Loucy (cell line): ENCODE results near the gene TEX54.
A peak's percentile ranks its signal among the peaks of the same experiment; 100 is the strongest.

Source experiments
- H2AFZ ChIP-seq: fragments of 200-600 bp; sonication (generic); 2 replicates; pipeline ENCODE4 v1.6.0; 2016; ENCODE audit warnings: antibody characterized with exemption, mild to moderate bottlenecking, low read length, moderate library complexity
- H3F3A ChIP-seq: fragments of 200-600 bp; 2 replicates; pipeline ENCODE4 v1.6.0; 2016; ENCODE audit warnings: antibody characterized with exemption, low read depth, mild to moderate bottlenecking
- H3K27me3 ChIP-seq: fragments of 200-600 bp; sonication (generic); 2 replicates; pipeline ENCODE4 v1.6.1; 2014; ENCODE audit warnings: low read length, mild to moderate bottlenecking; ENCODE audit not compliant: insufficient read depth, poor library complexity, severe bottlenecking
- H3K36me3 ChIP-seq: fragments of 200-600 bp; sonication (generic); 2 replicates; pipeline ENCODE4 v1.6.1; 2016; ENCODE audit warnings: low read length; ENCODE audit not compliant: insufficient read depth
- H3K4me1 ChIP-seq: fragments of 200-600 bp; sonication (generic); 2 replicates; pipeline ENCODE4 v1.5.1; 2014; ENCODE audit warnings: low read length, mild to moderate bottlenecking; ENCODE audit not compliant: insufficient read depth, poor library complexity, severe bottlenecking
- H3K4me2 ChIP-seq: fragments of 200-600 bp; sonication (generic); 2 replicates; pipeline ENCODE4 v1.6.0; 2014; ENCODE audit warnings: antibody characterized with exemption, low read length, low read depth, mild to moderate bottlenecking; ENCODE audit not compliant: poor library complexity, severe bottlenecking
- H3K4me3 ChIP-seq: fragments of 200-600 bp; sonication (generic); 2 replicates; pipeline ENCODE4 v1.5.1; 2014; ENCODE audit warnings: low read length, mild to moderate bottlenecking, mixed read lengths; ENCODE audit not compliant: poor library complexity, severe bottlenecking
- H3K79me2 ChIP-seq: fragments of 200-600 bp; sonication (generic); 2 replicates; pipeline ENCODE4 v1.6.1; 2014; ENCODE audit warnings: low read length; ENCODE audit not compliant: insufficient read depth
- H3K9ac ChIP-seq: fragments of 200-600 bp; sonication (generic); 2 replicates; pipeline ENCODE4 v1.6.0; 2014; ENCODE audit warnings: mild to moderate bottlenecking, low read depth, low read length, moderate library complexity; ENCODE audit not compliant: poor library complexity, severe bottlenecking
- H3K9me2 ChIP-seq: fragments of 200-600 bp; sonication (generic); replicated peaks from 2 replicates; pipeline ENCODE4 v1.6.1; 2016; ENCODE audit warnings: low read depth, low read length, mixed read lengths
- H3K9me3 ChIP-seq: fragments of 200-600 bp; sonication (generic); 2 replicates; pipeline ENCODE4 v1.6.1; 2014; ENCODE audit warnings: mild to moderate bottlenecking, antibody characterized with exemption, low read length, low read depth; ENCODE audit not compliant: insufficient read depth
- H4K20me1 ChIP-seq: fragments of 200-600 bp; sonication (generic); 2 replicates; pipeline ENCODE4 v1.6.0; 2014; ENCODE audit warnings: antibody characterized with exemption, low read length, mild to moderate bottlenecking; ENCODE audit not compliant: insufficient read depth, poor library complexity, severe bottlenecking
- EZH2phosphoT487 ChIP-seq: fragments of 200-600 bp; IDR thresholded peaks from 2 replicates; pipeline ENCODE4 v1.6.1; 2018; ENCODE audit warnings: antibody characterized with exemption, mild to moderate bottlenecking, moderate library complexity, borderline replicate concordance
- TF ChIP-seq, protein P1 (sequence below): fragments of 200-600 bp; sonication (generic); conservative IDR thresholded peaks from 2 replicates; pipeline ENCODE4 v1.5.1; 2014; ENCODE audit warnings: mild to moderate bottlenecking, antibody characterized with exemption, low read length

Gene TEX54

GRCh38 chr11:62806611-62807121 lies 26.0 kb downstream of the TEX54 start:
- Histone ChIP-seq H3K4me2 (peak overlapping the region; percentile 76), H3K36me3 (peaks cover 5% of the 10 kb centered on the region; the same call in 1 of the 2 replicates), H3K4me3 (no peak overlapping the region), H2AFZ (no peak overlapping the region), H3K9me2 (no peaks in the 10 kb centered on the region), H3K9me3 (no peaks in the 10 kb centered on the region), H3K27me3 (no peaks in the 10 kb centered on the region), H3F3A (no peaks in the 10 kb centered on the region), H3K79me2 (peaks cover 33% of the 10 kb centered on the region), H3K9ac (no peak overlapping the region), H4K20me1 (peaks cover 14% of the 10 kb centered on the region), H3K4me1 (peaks cover 15% of the 10 kb centered on the region)
- TF ChIP-seq, protein P1, sequence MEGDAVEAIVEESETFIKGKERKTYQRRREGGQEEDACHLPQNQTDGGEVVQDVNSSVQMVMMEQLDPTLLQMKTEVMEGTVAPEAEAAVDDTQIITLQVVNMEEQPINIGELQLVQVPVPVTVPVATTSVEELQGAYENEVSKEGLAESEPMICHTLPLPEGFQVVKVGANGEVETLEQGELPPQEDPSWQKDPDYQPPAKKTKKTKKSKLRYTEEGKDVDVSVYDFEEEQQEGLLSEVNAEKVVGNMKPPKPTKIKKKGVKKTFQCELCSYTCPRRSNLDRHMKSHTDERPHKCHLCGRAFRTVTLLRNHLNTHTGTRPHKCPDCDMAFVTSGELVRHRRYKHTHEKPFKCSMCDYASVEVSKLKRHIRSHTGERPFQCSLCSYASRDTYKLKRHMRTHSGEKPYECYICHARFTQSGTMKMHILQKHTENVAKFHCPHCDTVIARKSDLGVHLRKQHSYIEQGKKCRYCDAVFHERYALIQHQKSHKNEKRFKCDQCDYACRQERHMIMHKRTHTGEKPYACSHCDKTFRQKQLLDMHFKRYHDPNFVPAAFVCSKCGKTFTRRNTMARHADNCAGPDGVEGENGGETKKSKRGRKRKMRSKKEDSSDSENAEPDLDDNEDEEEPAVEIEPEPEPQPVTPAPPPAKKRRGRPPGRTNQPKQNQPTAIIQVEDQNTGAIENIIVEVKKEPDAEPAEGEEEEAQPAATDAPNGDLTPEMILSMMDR: no peak
- no peak for TF ChIP-seq EZH2phosphoT487

- TF ChIP-seq, protein P1: no peak
- TF ChIP-seq EZH2phosphoT487: no peak
- H3K9me3 ChIP-seq: no peaks in the 10 kb centered on the region
- H3K9me2 ChIP-seq: no peaks in the 10 kb centered on the region
- H2AFZ ChIP-seq: peak overlapping the region; percentile 85; the same call in 1 of the 2 replicates
- H4K20me1 ChIP-seq: peaks cover 18% of the 10 kb centered on the region
- peaks cover 39% of the 10 kb centered on the region for H3K79me2 ChIP-seq
- H3K4me3 ChIP-seq: peak overlapping the region; percentile 94
- peaks cover 15% of the 10 kb centered on the region for H3K4me1 ChIP-seq
- peak overlapping the region; percentile 89 for H3K9ac ChIP-seq
- H3K4me2 ChIP-seq: peak overlapping the region; percentile 76
- no peaks in the 10 kb centered on the region for H3F3A ChIP-seq
- peaks cover 12% of the 10 kb centered on the region; the same call in 1 of the 2 replicates for H3K36me3 ChIP-seq
- H3K27me3 ChIP-seq: no peaks in the 10 kb centered on the region
These were observed 26.6 kb downstream of the TEX54 start for GRCh38 chr11:62805961-62806441.

DNA sequence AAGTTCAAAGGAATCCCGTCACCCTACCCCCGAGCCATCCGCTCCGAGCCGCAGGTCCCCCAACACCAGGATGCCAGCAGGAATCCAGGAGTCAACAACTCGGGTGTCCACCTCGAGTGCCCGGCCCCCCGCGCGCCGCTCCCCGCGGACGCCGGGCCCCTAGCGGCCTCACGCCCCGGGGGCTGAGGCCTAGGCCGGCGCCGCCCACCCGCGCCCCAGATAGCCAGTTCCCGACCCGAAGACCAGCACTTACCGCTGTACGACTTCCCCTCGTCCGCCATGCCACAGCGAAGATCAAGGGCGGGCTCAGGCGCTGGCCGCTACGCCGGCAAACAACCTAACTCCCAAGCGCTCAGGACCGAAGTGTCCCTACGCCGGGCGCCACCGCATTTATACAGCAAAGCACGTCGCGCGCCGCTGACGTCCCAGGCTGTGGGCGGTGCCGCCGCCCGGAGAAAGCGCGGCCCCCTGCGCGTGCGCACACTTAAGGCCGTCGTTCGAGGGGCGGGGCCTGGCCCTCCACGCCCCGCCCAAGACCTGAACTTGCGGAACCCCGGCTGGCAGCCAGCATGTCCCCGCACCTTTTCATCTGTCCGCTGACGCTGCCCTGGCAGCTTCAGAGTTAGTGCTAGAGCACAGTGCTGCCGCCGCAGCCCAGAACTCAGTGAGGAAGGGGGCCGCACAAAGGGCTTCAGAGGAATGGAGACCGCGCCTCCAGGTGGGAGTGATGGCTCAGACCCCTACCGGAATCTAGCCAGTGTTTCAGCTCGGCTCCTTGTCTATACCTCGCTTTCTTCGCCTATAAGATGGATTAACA lies 27.4 kb downstream of the TEX54 start, which contains the start of gene NXF1:
TSS of gene NXF1 (minus strand) at position 365 of the 817 bp plus-strand sequence. CDS start at position 281, 84 bp downstream.
- H3K9me3 ChIP-seq: no peaks in the 10 kb centered on the region
- peaks cover 15% of the 10 kb centered on the region for H3K4me1 ChIP-seq
- TF ChIP-seq, protein P1: no peak; the same call in 1 of the 2 replicates
- TF ChIP-seq EZH2phosphoT487: no peak

More for the DNA sequence above, 27.4 kb downstream of the TEX54 start, which contains the start of gene NXF1:
- Histone ChIP-seq H3K27me3 (no peaks in the 10 kb centered on the region), H3K9ac (peak within 1 kb of the TSS; percentile 89), H3K4me2 (peak within 1 kb of the TSS; percentile 91), H3F3A (no peaks in the 10 kb centered on the region), H3K4me3 (peak within 1 kb of the TSS; percentile 94), H3K36me3 (peaks cover 16% of the 10 kb centered on the region; the same call in 1 of the 2 replicates), H4K20me1 (peaks cover 19% of the 10 kb centered on the region), H3K9me2 (no peaks in the 10 kb centered on the region), H2AFZ (peak within 1 kb of the TSS; percentile 85), H3K79me2 (peaks cover 41% of the 10 kb centered on the region)
